ENCODE results near the gene MYO15B.

Gene MYO15B

DNA sequence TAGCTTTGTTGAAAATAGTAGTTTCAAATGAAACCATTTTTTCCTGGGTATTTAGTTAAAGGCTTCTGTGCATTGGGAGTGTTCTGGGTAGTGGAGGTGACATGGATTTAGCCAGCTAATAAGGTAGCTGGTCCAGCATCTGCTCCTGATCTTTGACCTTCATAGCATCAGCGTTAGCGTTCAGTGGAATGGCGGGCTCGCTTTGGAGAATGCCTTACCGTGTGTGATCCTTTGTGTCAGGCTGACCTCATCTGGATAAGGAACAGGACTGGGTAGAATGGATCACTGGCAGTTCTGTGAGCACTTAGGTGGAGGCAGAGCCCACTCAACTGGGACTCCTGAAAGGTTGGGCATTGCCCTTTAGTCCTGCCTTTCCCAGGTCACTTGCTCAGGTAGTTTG, 83.3 kb downstream of the MYO15B start:
- no peak for DNase-seq

GRCh38 chr17:75672011-75672410, 84.4 kb downstream of the MYO15B start:
- no peak for DNase-seq

- DNase-seq: no peak
Measured at GRCh38 chr17:75673487-75673886, 85.9 kb downstream of the MYO15B start.

Measured in DMS 273 treated with DMSO at 0.1 percent for 48 hours (cell line).